A549 (cell line): ENCODE results near the gene ARHGEF26.

ENCODE experiments used
- ESRRA ChIP-seq: fragments of 150-350 bp; IDR thresholded peaks from 2 replicates; pipeline ENCODE4 v1.6.1; 2014; ENCODE audit warnings: mild to moderate bottlenecking, low read length, borderline replicate concordance
- GATA3 ChIP-seq: IDR thresholded peaks from 2 replicates; pipeline ENCODE4 v1.6.1; 2012; ENCODE audit warnings: borderline replicate concordance
- NR3C1 ChIP-seq: fragments of >200 bp; sonication (Bioruptor Twin); formaldehyde crosslinking; IDR thresholded peaks from 3 replicates; pipeline ENCODE4 v1.6.1; 2017
- POLR2A ChIP-seq: IDR thresholded peaks from 2 replicates; pipeline ENCODE4 v1.6.1; 2012; ENCODE audit warnings: mild to moderate bottlenecking, low read length
- POLR2AphosphoS2 ChIP-seq: conservative IDR thresholded peaks from 2 replicates; pipeline ENCODE4 v1.6.1; 2012; ENCODE audit warnings: low read length, improper control_type of control experiment, inconsistent platforms
- RAD21 ChIP-seq, 2 experiments: fragments of >200 bp in 1 of 2; sonication (Bioruptor Twin) in 1 of 2; formaldehyde crosslinking in 1 of 2; IDR thresholded peaks in 1 of 2; conservative IDR thresholded peaks in 1 of 2; 2 replicates in 1 of 2; 3 replicates in 1 of 2; pipeline ENCODE4 v1.6.1; 2012 to 2018; ENCODE audit warnings: inconsistent platforms in 1 of 2
- RCOR1 ChIP-seq: fragments of 150-350 bp; IDR thresholded peaks from 2 replicates; pipeline ENCODE4 v1.6.1; 2014; ENCODE audit warnings: antibody characterized with exemption, low read length, low read depth
- TF ChIP-seq, protein P1 (sequence below): fragments of >200 bp; sonication (Bioruptor Twin); formaldehyde crosslinking; IDR thresholded peaks from 3 replicates; pipeline ENCODE4 v1.5.1; 2016
- TF ChIP-seq, protein P2 (sequence below): IDR thresholded peaks from 2 replicates; pipeline ENCODE4 v1.6.1; 2012

- TF ChIP-seq, protein P1, sequence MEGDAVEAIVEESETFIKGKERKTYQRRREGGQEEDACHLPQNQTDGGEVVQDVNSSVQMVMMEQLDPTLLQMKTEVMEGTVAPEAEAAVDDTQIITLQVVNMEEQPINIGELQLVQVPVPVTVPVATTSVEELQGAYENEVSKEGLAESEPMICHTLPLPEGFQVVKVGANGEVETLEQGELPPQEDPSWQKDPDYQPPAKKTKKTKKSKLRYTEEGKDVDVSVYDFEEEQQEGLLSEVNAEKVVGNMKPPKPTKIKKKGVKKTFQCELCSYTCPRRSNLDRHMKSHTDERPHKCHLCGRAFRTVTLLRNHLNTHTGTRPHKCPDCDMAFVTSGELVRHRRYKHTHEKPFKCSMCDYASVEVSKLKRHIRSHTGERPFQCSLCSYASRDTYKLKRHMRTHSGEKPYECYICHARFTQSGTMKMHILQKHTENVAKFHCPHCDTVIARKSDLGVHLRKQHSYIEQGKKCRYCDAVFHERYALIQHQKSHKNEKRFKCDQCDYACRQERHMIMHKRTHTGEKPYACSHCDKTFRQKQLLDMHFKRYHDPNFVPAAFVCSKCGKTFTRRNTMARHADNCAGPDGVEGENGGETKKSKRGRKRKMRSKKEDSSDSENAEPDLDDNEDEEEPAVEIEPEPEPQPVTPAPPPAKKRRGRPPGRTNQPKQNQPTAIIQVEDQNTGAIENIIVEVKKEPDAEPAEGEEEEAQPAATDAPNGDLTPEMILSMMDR = no peak
- TF ChIP-seq GATA3 (no peak), RAD21 (conservative IDR thresholded peaks at IDR 0.05 in 1 of 2, IDR thresholded peaks at IDR 0.05 in 1 of 2) (no peak), POLR2AphosphoS2 (no peak), POLR2A (no peak), RCOR1 (no peak), ESRRA (no peak), NR3C1 (no peak)
- TF ChIP-seq, protein P2, sequence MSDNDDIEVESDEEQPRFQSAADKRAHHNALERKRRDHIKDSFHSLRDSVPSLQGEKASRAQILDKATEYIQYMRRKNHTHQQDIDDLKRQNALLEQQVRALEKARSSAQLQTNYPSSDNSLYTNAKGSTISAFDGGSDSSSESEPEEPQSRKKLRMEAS = no peak
These were observed 76.6 kb downstream of the ARHGEF26 start for GRCh38 chr3:154197751-154198150.
